ENCODE measurements around the gene LRIG1.
A peak's percentile ranks its signal among the peaks of the same experiment; 100 is the strongest.

The LRIG1 gene, protein sequence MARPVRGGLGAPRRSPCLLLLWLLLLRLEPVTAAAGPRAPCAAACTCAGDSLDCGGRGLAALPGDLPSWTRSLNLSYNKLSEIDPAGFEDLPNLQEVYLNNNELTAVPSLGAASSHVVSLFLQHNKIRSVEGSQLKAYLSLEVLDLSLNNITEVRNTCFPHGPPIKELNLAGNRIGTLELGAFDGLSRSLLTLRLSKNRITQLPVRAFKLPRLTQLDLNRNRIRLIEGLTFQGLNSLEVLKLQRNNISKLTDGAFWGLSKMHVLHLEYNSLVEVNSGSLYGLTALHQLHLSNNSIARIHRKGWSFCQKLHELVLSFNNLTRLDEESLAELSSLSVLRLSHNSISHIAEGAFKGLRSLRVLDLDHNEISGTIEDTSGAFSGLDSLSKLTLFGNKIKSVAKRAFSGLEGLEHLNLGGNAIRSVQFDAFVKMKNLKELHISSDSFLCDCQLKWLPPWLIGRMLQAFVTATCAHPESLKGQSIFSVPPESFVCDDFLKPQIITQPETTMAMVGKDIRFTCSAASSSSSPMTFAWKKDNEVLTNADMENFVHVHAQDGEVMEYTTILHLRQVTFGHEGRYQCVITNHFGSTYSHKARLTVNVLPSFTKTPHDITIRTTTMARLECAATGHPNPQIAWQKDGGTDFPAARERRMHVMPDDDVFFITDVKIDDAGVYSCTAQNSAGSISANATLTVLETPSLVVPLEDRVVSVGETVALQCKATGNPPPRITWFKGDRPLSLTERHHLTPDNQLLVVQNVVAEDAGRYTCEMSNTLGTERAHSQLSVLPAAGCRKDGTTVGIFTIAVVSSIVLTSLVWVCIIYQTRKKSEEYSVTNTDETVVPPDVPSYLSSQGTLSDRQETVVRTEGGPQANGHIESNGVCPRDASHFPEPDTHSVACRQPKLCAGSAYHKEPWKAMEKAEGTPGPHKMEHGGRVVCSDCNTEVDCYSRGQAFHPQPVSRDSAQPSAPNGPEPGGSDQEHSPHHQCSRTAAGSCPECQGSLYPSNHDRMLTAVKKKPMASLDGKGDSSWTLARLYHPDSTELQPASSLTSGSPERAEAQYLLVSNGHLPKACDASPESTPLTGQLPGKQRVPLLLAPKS

DNA sequence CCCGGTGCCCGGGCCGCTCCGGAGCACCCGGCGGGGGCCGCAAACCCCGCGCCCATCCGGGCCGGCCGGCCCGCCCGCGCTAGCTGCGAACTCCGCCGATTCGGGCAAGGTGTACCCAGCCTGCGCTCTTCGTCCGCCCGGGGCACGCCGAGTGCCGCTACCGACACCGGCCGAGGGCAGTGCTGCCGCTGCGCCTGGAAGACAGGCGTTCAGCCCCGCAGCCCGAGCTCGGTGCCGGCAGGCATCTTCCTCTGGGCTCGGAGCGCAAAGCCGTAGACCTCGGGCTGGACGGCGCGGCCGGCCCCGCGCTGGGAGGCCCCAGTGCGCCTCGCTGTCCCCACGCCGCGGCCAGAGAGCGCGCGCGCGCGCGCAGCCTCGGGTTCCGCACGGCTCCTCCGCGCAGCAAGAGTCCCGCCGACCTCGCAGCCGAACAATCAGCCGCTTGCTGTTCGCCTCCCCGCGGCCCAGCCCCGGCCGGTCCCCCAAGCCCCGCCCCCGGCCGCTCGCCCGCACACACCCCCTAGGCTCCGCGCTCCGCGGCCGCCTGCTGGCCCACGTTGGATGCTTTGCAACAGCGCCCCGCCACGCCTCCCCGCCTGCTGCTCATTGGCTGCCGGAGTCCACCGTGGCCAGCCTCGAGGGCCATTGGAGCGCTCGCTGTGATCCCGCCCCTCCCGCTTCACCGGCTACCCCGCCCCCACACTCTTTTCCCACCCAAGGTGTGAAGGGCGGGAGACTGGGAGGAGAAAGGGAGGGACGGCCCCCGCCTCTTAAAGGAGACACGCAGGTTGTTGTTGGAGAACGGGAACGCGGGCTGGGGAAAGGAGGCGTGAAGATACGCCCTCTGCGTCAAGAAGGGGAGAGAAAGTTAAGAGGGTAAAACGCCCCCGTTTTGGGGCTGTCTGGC is at the start of gene LRIG1:
LRIG1 (minus strand) TSS at position 447 of the 907 bp plus-strand sequence. CDS start 615 bp downstream, outside the sequence.
- Histone ChIP-seq H3K36me3 (no peaks in the 10 kb centered on the region; a peak in 1 of 22 replicates), H4K20me1 (peaks cover 0 to 47% (median 16%) of the 10 kb centered on the region in 11 experiments; a peak in 10 of 22 replicates), H3K9me3 (replicated peaks in 1 of 11) (no peaks in the 10 kb centered on the region), H3K27ac (peak within 1 kb of the TSS; percentile 69 to 91 (median 89)), H3K4me2 (peak within 1 kb of the TSS; percentile 87 to 97 (median 94)), H3K4me3 (peak within 1 kb of the TSS; percentile 92 to 100 (median 96)), H3K4me1 (peaks cover 36 to 57% (median 49%) of the 10 kb centered on the region in 10 experiments), H3K27me3 (no peaks in the 10 kb centered on the region; a peak in 4 of 22 replicates), H3K9ac (peak within 1 kb of the TSS; percentile 88 to 96 (median 91))
- no peak for TF ChIP-seq Cebpa-rat (IDR thresholded peaks at IDR 0.05)

DNA sequence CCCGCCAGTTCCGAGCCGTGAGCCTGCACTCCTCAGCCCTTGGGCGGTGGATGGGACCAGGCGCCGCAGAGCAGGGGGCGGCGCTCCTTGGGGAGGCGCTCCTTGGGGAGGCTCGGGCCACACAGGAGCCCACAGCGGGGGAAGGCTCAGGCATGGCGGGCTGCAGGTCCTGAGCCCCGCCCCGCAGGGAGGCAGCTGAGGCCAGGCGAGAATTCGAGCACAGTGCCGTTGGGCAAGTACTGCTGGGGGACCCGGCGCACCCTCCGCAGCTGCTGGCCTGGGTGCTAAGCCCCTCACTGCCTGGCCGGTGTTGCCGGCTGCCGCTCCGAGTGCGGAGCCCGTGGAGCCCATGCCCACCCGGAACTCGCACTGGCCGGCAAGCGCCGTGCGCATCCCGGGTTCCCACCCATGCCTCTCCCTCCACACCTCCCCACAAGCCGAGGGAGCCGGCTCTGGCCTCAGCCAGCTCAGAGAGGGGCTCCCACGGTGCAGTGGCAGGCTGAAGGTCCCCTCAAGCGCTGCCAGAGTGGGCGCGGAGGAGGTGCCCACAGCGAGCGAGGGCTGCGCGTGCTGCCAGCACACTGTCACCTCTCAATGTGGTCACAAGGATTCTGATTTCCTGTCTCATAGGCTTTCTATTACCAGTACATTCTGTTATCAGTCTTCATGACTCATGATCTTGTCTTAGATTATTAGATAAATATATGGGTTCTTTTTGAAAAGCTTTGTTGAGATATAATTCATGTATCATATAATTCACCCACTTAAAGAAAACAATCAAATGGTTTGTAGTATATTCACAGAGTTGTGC is 44.0 kb upstream of the LRIG1 start:
- no peaks in the 10 kb centered on the region for H4K20me1 ChIP-seq
- peaks cover 11 to 23% (median 19%) of the 10 kb centered on the region in 11 experiments for H3K9me3 ChIP-seq (replicated peaks in 1 of 11)
- H3K9ac ChIP-seq: no peak overlapping the region
- H3K36me3 ChIP-seq: no peaks in the 10 kb centered on the region
- H3K4me3 ChIP-seq: no peak overlapping the region
- no peak overlapping the region for H3K4me2 ChIP-seq
- no peak overlapping the region for H3K27ac ChIP-seq
- H3K27me3 ChIP-seq: no peaks in the 10 kb centered on the region
- H3K4me1 ChIP-seq: peaks cover 0 to 2% (median 0%) of the 10 kb centered on the region in 10 experiments; a peak in 1 of 20 replicates
- no peak for TF ChIP-seq Cebpa-rat (IDR thresholded peaks at IDR 0.05)

DNA sequence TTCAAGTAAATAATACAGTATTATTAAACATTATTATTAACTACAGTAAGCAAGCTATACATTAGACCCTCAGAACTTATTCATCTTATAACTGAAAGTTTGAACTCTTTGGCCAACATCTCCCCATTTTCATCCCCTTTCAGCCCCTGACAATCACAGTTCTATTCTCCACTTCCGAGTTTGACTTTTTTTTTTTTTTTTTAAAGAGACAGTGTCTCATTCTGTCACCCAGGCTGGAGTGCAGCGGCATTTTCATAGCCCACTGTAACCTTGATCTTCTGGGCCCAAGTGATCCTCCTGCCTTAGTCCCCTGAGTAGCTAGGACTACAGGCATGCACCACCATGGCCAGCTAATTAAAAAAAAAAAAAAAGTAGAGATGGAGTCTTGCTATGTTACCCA is 41.3 kb upstream of the LRIG1 start:
- Histone ChIP-seq H3K4me1 (peaks cover 0 to 8% (median 2%) of the 10 kb centered on the region in 10 experiments; a peak in 4 of 20 replicates), H3K9ac (no peak overlapping the region), H3K27me3 (no peaks in the 10 kb centered on the region), H3K9me3 (replicated peaks in 1 of 11) (peaks cover 8 to 22% (median 18%) of the 10 kb centered on the region in 11 experiments; a peak in 21 of 22 replicates), H3K4me3 (no peak overlapping the region), H4K20me1 (no peaks in the 10 kb centered on the region), H3K27ac (no peak overlapping the region), H3K4me2 (no peak overlapping the region), H3K36me3 (no peaks in the 10 kb centered on the region)
- TF ChIP-seq Cebpa-rat (IDR thresholded peaks at IDR 0.05): no peak

DNA sequence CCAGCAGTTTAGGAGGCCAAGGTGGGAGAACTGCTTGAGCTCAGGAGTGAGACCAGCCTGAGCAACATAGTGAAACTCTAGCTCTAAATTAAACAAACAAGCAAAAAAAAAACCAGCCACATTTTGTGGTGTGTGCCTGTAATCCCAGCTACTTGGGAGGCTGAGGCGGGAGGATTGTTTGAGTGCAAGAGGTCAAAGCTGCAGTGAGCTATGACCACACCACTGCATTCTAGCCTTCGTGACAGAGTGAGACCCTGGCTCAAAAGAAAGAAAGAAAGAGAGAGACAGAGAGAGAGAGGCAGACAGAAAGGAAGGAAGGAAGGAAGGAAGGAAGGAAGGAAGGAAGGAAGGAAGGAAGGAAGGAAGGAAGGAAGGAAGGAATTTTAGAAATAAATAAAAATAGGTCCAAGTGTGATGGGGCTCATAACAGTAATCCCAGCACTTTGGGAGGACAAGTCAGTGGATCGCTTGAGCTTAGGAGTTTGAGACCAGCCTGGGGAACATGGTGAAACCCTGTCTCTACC is 38.7 kb upstream of the LRIG1 start:
- Histone ChIP-seq H3K9me3 (replicated peaks in 1 of 11) (peaks cover 3 to 21% (median 11%) of the 10 kb centered on the region in 11 experiments; a peak in 21 of 22 replicates), H3K36me3 (no peaks in the 10 kb centered on the region), H3K4me3 (no peak overlapping the region), H4K20me1 (no peaks in the 10 kb centered on the region), H3K4me2 (peak overlapping the region in 6 of 11 experiments; percentile 9 to 31 (median 22); a peak in 7 of 22 replicates), H3K27me3 (no peaks in the 10 kb centered on the region), H3K9ac (no peak overlapping the region), H3K27ac (no peak overlapping the region), H3K4me1 (peaks cover 0 to 11% (median 2%) of the 10 kb centered on the region in 10 experiments; a peak in 6 of 20 replicates)
- no peak for TF ChIP-seq Cebpa-rat (IDR thresholded peaks at IDR 0.05)

DNA sequence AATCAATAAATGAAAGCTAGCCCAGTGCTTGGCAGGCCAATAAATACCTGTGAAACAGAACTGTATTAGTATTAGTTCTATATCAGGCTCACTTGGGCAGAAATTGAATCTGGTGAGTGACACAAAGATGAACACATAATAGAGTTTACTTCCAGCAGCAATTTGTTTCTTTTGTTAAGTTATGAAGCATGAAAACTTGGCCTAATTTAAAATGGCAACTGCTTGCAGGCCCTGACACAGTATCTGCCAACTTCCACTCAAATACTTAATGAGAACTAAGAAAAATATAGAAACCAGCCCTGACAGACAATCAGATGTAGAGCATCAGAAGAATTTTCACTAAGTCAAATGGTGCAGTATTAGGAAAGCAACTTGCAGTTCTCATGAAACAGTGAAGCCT is 37.6 kb upstream of the LRIG1 start:
- TF ChIP-seq Cebpa-rat (IDR thresholded peaks at IDR 0.05): no peak
- Histone ChIP-seq H3K9ac (no peak overlapping the region), H3K27ac (no peak overlapping the region), H3K36me3 (no peaks in the 10 kb centered on the region), H3K4me2 (no peak overlapping the region), H3K4me1 (peaks cover 0 to 13% (median 4%) of the 10 kb centered on the region in 10 experiments; a peak in 6 of 20 replicates), H3K27me3 (no peaks in the 10 kb centered on the region), H3K9me3 (replicated peaks in 1 of 11) (peaks cover 0 to 9% (median 0%) of the 10 kb centered on the region in 11 experiments; a peak in 7 of 22 replicates), H4K20me1 (no peaks in the 10 kb centered on the region), H3K4me3 (no peak overlapping the region)

DNA sequence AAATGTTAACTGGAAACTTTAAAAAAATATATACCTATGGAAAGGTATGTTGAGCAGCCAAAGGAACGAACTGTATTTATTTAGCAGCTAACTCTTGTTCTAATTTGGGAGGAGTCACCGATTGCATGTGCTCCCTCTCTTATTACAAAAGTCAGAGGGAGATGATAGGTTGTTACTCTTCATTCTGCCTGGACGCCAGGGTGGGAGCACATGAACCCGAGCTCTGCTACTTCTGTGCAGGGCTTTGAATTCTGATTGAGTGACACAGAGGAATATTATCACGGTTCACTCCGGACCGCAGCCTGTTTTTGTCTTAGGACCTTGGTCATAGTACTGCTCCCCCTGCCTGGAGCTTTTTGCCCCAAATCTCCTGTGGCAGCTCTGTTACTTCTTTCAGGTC is 36.9 kb upstream of the LRIG1 start:
- H3K4me1 ChIP-seq: peaks cover 0 to 13% (median 5%) of the 10 kb centered on the region in 10 experiments; a peak in 6 of 20 replicates
- no peak overlapping the region for H3K9ac ChIP-seq
- peaks cover 0 to 7% (median 0%) of the 10 kb centered on the region in 11 experiments; a peak in 4 of 22 replicates for H3K9me3 ChIP-seq (replicated peaks in 1 of 11)
- H3K27me3 ChIP-seq: no peaks in the 10 kb centered on the region
- H4K20me1 ChIP-seq: no peaks in the 10 kb centered on the region
- TF ChIP-seq Cebpa-rat (IDR thresholded peaks at IDR 0.05): no peak
- no peak overlapping the region for H3K27ac ChIP-seq
- H3K36me3 ChIP-seq: no peaks in the 10 kb centered on the region
- no peak overlapping the region for H3K4me3 ChIP-seq
- H3K4me2 ChIP-seq: no peak overlapping the region

DNA sequence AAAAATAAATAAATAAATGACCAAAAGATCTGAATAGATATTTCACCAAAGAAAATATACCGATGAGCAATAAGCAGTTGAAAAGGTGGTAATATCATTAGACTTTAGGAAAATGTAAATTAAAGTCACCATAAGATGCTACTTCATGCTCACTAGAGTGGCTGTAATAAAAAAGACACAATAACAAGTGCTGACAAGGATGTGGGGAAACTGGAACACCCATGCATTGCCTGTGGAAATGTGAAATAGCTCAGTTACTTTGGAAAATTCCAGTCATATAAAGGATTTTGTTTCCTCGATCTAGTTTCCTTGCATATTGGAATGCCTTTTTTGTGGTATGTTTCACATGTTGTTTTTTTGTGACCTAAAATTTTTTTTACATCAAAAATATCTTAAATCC is 36.0 kb upstream of the LRIG1 start:
- no peak for TF ChIP-seq Cebpa-rat (IDR thresholded peaks at IDR 0.05)
- no peak overlapping the region for H3K9ac ChIP-seq
- H3K27ac ChIP-seq: no peak overlapping the region
- H3K4me1 ChIP-seq: peaks cover 0 to 13% (median 5%) of the 10 kb centered on the region in 10 experiments; a peak in 6 of 20 replicates
- no peak overlapping the region for H3K4me3 ChIP-seq
- no peaks in the 10 kb centered on the region for H4K20me1 ChIP-seq
- no peaks in the 10 kb centered on the region for H3K36me3 ChIP-seq
- H3K9me3 ChIP-seq (replicated peaks in 1 of 11): peaks cover 0 to 7% (median 0%) of the 10 kb centered on the region in 11 experiments; a peak in 4 of 22 replicates
- H3K27me3 ChIP-seq: no peaks in the 10 kb centered on the region
- no peak overlapping the region for H3K4me2 ChIP-seq
